GM19351 (cell line): ENCODE data around the gene ACTN1.

ENCODE experiments used
- ATAC-seq: cut with Tn5 transposase; IDR thresholded peaks from one replicate; pipeline ENCODE4 v1.9.1; 2021; ENCODE audit warnings: mild to moderate bottlenecking, moderate library complexity; ENCODE audit not compliant: unreplicated experiment

The ACTN1 gene

DNA sequence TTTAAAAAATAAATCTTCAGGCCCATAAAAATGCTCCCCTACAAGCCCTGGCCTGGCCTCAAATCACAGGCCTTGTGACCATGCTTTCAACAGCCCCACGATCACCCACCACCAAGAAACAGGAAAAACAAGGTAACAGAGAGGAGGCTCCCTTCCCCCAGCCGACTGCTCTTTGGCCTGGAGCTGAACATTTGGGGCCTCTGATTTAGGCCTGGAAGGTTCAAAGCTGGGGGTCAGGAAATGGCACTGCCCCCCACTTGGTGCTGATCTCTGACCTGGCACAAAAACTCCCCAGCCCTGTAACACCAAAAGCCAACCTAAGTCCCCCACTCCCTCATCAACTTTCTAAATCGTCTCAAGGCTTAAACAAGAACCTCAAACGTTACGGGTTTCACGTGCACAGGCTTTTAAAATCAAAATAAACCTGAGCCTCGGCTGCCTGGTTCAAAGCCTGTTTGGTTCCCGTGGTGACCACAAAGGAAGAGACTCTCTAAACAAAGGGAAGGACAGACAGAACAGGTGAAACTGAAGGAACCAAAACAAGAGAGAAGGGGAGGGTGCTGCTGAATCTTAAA lies 9.0 kb downstream of the ACTN1 start:
- ATAC-seq = no peak

- ATAC-seq = no peak
Observed at GRCh38 chr14:68969278-68970033, 9.6 kb downstream of the ACTN1 start.

GRCh38 chr14:68968721-68969120 lies 10.4 kb downstream of the ACTN1 start:
- no peak for ATAC-seq

GRCh38 chr14:68968051-68968450 lies 11.1 kb downstream of the ACTN1 start:
- ATAC-seq = no peak

GRCh38 chr14:68967459-68967940 lies 11.6 kb downstream of the ACTN1 start:
- ATAC-seq = no peak

DNA sequence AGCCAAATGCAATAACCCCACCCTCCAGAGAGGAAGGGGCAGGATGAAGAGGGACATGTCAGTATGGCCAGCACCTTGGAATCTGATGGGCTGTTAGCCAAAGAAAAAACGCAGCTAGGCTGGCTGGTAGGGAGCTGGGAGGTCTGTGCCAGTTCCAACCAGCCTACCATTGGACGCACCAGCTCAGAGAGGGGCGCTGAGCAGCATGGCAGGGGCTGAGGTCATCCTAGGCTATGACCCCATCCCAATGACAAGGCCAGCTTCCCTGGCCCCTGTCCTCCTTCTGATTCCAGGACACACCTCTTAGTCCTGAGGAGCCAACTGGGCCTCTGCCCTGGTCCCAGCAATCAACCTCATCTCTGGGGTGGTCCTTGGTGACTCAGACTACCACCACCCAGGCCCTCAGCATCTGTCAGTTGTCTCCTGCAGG lies 12.2 kb downstream of the ACTN1 start:
- no peak for ATAC-seq

DNA sequence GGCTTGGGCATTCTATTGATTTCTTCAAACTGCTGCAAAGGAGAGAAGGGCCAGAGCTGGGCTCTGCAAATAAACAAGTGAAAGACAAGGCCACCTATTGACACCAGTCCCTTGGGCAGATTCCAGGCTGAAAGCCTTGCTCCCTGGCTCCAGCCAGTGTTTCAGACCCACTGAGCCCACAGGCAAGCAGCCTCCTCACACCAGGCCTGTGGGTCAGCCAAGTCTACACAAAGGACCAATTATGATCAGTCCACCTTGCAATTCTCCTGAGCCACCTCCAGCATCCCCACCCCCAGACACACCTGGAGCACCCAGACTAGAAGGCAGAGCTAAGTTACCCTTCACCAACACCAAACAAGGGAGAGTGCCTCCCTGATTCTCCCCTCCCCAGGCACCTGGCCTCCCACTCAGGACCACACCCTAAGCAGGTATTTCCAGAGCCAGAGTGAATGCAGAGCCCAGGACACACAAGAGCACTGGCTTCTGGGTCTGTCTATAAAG lies 13.8 kb downstream of the ACTN1 start:
- ATAC-seq = no peak

GRCh38 chr14:68964300-68965093 lies 14.6 kb downstream of the ACTN1 start:
- no peak for ATAC-seq

DNA sequence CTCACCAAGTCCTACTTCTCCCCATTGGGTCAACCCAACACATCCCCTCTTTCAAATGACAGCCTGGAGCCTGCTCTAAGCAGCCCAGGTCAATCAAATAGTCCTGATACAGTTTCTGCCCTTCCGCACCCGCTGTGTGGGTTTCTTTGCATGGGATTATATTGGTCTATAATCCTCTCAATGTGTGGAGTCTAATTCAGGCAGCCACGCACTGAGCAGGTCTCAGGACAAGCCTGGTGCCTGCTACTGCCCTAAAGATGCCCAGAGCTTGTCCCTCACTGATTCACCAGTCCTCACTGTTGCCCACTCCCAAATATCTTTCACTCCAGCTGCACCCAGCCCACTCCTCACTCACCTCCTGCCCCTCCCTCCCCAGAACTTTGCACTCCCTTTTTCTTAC lies 16.4 kb downstream of the ACTN1 start:
- ATAC-seq = no peak

DNA sequence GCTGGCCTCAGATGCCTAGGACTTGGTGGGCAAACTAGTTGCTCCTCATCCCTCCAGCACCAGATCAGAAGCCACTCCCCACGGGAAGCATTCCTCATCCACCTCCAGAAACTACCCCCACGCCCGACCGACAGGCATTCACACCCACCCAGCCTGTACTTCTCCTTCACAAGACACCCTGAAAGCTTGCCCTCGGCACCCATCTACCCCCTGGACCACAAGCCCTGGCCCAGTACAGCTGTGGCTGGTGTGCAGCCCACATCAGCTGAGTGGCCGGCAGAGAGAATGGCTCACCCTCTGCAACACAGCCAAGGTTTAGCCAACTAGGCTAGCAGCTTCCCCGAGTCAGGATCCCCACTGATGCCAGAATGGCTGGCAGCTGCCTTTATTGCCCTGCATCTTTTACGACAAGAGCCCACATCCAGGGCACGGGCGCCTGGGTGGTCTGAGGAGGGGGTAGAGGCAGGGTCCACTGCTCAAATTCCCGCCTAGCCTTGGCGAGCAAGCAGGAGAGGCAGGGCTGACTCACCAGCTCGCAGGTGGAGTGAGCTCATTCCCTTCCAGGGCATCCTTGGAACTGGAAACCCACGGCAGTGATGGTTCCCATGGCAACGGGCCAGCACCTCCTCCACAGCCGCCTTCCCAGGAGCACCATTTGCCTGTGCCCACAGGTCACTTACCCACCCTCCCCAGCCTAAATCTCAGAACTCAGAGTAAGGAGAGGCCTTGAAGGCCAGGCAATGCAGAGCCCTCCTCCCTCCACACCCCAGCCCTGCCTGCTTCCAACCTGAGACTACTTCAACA lies 17.1 kb downstream of the ACTN1 start:
- ATAC-seq = no peak

GRCh38 chr14:68961361-68961760 lies 17.7 kb downstream of the ACTN1 start:
- no peak for ATAC-seq

GRCh38 chr14:68960123-68960522 lies 19.0 kb downstream of the ACTN1 start:
- no peak for ATAC-seq

DNA sequence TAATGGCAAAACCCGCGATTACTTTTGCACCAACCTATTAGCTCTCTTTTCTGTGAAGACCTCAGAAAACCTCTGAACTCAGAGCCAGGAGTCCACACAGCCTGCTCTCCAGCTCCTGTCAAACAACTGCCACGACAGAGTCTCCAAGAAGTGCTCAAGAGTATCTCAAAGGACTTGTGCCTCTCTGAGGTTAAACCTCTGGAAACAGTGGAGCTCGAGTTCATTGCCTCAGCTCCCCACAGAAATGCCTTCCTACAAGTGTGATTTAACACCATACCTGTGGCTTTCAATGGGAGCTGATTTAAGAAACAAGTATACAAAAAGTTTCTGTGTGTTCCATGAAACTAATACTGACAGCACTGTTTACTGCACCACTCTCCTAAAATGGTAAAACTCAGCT lies 20.1 kb downstream of the ACTN1 start:
- no peak for ATAC-seq

DNA sequence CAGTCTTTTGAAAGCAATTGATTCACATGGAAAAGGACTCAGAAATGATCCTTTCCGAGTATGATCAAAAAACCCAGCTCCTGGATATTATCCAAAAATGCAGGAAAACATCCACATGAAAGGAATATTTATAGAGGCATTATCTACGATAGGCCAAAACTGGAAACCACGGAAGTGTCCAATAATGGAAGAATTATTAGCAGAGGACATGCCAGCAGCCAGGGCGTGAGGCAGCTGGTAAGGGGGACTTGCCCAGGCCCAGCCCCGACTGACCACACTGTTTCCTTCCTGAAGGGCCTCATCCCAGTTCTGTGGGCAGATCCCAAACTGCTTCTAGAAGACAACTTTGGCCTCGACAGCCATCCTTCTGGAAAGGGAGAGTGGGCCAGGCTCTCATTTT lies 20.5 kb downstream of the ACTN1 start:
- no peak for ATAC-seq

- no peak for ATAC-seq
Observed at GRCh38 chr14:68957775-68958174, 21.3 kb downstream of the ACTN1 start.

GRCh38 chr14:68956724-68957123 lies 22.4 kb downstream of the ACTN1 start:
- no peak for ATAC-seq

GRCh38 chr14:68955851-68956179 lies 23.3 kb downstream of the ACTN1 start:
- no peak for ATAC-seq

DNA sequence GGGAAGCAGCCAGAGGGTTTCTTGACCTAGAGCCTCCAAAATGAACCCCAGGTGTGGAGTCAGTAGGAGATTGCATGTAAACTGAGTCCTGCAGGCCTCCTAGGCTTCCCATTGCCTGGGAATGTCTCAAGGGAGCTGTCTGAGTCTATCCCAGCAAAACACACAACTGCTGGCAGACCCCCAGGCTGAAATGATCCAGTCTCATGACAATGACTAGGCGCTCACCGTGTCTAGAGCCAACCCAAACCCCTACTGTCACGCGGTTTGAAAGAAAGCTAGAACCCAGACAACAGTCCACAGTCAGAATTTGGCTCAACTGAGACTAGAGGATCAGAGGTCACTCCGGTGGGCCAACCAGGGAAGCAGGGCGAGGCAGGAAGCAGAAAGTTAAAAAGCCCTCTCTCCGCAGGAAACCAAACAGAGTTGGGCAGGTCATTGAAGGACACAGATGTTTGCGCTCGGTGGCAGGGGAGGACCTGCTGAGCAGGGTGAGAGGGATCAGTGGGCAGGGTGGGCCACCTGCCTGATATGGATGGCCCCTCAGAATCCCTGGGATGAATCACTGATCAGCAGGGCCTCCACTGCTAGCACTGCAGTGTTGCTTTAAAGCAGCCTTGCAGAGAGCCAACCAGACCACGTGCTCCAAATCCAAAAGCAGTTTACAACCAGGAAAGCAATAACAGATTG lies 23.8 kb downstream of the ACTN1 start:
- no peak for ATAC-seq

DNA sequence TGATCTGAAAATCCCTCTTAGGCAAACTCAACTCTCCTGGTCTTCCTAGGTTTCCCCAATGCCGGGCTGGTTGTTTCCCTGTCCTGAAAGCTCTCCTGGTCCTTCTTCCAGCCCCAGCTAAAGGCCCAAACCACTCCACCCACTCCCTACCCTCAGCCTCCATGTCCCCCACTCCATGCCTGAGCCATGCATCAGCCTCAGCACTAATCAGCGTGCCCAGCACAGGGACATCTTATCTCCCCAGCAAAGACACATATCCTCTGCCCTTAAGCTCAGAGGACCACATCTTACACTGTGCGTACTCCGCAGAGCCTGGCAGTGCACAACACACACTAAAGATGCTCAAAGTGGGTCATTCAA lies 25.9 kb downstream of the ACTN1 start:
- ATAC-seq = no peak

- no peak for ATAC-seq
Observed at GRCh38 chr14:68952531-68953195, 26.4 kb downstream of the ACTN1 start.
